ACHN (cell line): Measurements from ENCODE around the gene GLB1L2.
"Not testable (repeated sequence)": the region's sequence is repeated elsewhere in the genome, so short reads cannot be mapped to it uniquely, and the experiment has no call there.

Source experiments
- DNase-seq: peaks from one replicate; pipeline ENCODE4 v3.0.0-alpha.2; 2015
- in situ Hi-C: cut with HindIII; loops from 2 replicates; pipeline ENCODE4 v1.10.0; 2017; ENCODE audit warnings: low sequenced_read_pairs, low pct_ligation_motif_present, low pct_unique_long_range_greater_than_20kb

The GLB1L2 gene

DNA sequence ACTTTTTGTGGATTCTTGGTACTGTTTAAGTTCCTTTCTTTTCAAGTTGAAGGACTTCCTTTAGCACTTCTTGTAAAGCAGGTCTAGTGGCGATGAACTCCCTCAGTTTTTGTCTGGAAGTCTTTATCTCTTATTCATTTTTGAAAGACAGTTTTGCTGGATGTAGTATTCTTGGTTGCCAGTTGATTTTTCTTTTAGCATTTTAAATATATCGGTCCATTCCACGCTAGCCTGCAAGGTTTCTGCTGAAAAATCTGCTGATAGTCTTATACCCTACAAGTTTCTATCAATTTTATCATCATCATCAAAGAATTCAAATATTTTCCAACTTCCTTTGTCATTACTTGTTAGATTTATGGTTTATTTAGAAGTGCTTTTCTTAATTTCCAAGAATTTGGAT, 14.7 kb upstream of the GLB1L2 start:
- in situ Hi-C loops, result no loop called here
- no peak for DNase-seq

DNA sequence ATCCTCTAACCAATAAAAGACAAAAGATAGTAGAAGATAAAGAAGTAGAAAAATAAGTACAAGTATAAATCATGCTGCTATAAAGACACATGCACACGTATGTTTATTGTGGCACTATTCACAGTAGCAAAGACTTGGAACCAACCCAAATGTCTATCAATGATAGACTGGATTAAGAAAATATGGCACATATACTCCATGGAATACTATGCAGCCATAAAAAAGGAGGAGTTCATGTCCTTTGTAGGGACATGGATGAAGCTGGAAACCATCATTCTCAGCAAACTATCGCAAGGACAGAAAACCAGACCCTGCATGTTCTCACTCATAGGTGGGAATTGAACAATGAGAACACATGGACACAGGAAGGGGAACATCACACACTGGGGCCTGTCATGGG, 10.4 kb upstream of the GLB1L2 start:
- DNase-seq, in situ Hi-C loops: not testable (repeated sequence)

GRCh38 chr11:134322553-134322952, 9.2 kb upstream of the GLB1L2 start:
- in situ Hi-C loops, result no loop called here
- DNase-seq, result no peak

DNA sequence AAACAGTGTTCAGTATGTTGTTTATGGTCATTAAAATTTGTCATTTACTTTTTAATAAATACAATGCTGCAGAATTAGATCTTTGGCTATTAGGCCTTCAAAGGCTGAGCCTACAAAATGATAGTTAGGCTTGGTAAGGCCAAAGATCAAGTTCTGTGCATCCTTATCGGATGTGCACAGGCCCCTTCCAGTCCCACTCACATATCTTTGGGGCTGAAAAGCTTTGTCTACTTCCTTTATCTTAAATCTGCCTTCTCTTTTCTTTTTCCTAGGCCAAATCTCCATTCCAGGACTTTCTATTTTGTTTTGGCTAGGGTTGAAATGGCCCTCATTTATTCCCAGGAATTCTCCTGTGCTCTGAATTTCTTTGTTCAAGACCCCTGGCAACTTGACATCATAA, 3.4 kb upstream of the GLB1L2 start:
- DNase-seq, result no peak
- in situ Hi-C loops, result no loop called here

DNA sequence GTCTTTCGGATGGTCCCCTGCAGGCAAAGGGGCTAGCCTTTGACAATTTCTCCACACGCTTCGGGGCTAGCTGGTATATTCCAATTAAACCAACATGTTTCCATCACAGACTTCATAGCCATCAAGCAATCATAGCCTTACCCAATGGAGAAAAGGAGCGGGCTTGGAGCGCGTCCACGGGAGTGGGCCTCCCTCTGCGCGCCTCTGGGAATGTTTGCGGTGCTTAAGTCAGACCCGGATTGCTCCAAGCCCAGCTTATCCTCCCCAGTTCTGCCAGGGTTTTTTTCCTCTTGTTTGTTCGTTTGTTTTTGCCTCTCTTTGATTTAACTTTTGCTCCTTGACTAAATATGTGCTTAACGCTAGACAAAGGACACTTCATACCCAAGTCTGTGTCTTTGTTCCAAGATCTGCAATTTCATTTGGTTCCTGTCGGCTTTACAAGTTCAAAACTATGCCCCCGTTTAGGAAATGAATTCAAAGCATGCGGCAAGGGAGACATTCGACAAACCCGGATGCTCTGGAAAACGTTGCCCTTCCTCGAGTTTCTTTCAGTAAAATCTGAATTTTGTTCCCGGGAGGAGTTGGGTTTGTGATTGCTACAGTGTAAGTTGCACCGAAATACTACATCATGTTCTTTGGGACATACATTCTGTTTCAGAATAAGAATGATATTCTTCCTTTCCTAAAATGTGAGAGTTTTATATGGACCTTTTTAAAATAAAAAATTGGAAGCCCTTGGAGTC, 1.0 kb upstream of the GLB1L2 start:
- in situ Hi-C loops, result no loop called here
- no peak for DNase-seq

- no peak for DNase-seq
- in situ Hi-C loops, result no loop called here
These were observed 422 bp downstream of the GLB1L2 start for GRCh38 chr11:134332189-134332631.

- in situ Hi-C loops, result no loop called here
- no peak for DNase-seq
These were observed 994 bp downstream of the GLB1L2 start for GRCh38 chr11:134332782-134333181.

DNA sequence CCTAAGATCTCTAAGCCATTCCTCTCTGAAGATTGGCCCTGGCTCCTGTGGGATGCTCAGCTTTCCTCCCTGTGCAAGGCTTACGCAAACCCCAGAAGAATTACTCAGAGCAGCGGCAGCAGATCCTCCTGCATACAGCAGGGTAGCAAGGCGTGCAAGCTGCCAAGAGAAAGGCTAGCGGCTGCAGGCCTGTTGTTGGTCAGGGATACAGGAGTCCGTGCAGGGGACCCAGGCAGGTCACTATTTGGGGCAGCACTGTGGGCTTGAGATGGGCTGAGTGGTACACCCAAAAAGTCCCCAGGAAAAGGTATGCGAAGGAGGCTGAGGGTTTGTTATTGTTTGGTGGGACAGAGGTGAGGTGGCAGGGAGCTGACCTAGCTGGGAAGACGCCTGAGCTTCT, 1.5 kb downstream of the GLB1L2 start:
- no peak for DNase-seq
- in situ Hi-C loops, result no loop called here

- DNase-seq, result no peak
- in situ Hi-C loops, result no loop called here
These were observed 2.2 kb downstream of the GLB1L2 start for GRCh38 chr11:134333946-134334345.

GRCh38 chr11:134334796-134335571, 3.2 kb downstream of the GLB1L2 start:
- in situ Hi-C loops, result no loop called here
- DNase-seq, result no peak

- DNase-seq, result no peak
- in situ Hi-C loops, result no loop called here
These were observed 5.3 kb downstream of the GLB1L2 start for GRCh38 chr11:134337051-134337450.

GRCh38 chr11:134338068-134338467, 6.3 kb downstream of the GLB1L2 start:
- in situ Hi-C loops, result no loop called here

GRCh38 chr11:134338654-134339053, 6.9 kb downstream of the GLB1L2 start:
- in situ Hi-C loops, result no loop called here
- DNase-seq, result no peak

More at GRCh38 chr11:134338068-134338467, 6.3 kb downstream of the GLB1L2 start:
- no peak for DNase-seq

GRCh38 chr11:134339756-134340155, 8.0 kb downstream of the GLB1L2 start:
- no peak for DNase-seq
- in situ Hi-C loops, result no loop called here

DNA sequence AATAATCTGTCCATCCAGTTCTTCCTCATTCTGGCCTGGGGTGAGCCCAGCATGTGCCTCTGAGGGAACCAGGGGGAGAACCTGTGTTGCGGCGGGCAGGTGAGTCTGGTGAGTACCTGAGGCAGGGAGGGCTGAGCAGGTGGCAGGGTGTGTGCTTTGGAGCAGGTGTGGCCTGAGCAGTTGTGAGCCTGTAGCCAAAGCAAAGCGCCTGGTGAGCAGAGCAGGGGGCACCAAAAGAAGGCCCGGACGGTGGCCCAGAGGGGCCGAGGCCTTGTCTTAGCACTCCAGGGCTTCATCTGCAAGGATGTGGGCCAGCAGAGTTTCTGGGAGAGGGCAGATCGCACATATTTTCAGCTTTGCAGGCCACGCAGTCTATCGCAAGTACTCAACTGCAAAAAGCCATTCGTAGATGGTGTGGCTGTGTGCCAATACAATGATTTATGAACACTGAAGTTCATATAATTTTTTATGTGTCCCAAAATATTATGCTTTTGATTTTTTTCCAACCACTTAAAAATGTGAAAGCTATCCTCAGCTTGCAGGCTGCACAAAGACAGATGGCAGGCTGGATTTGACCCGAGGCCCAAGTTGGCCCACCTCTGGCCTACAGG, 8.7 kb downstream of the GLB1L2 start:
- in situ Hi-C loops, result no loop called here
- no peak for DNase-seq

DNA sequence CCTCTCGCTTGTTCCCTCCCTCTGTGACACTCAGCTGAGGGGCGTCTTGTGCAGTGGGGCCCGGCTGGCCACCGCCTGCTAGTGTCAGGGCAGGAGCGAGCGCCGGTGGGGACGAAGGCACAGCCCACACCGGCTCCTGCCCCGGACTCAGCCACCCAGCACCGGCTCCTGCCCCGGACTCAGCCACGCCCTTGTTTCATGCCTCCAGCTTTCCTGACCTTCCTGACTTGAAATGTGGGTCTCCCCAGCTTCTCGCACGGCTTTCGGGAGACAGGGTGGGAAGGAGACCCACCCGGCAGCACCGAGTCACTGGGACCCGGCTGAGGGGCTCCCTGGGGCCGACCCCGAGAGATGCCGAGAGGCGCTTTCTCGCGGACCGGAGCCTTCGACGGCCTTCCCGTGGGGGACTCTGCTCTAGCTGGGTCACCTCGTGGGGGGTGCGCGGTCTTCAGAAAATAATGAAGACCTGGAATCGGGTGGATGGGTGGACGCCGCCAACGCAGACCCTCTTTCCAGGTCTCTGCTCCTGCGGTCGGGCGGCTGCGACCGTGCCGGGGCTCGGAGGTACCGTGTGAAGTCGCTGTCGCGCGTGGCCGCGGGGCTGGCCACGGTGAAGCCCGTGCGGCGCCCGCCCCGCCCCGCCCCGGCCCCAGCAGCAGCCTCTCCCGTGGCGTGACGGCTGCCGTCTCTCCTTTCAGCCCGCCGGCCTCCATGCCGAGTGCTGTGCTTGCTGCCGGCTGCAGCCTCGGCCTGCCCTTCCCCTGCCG, 10.2 kb downstream of the GLB1L2 start:
- in situ Hi-C loops, result no loop called here
- DNase-seq, result no peak

DNA sequence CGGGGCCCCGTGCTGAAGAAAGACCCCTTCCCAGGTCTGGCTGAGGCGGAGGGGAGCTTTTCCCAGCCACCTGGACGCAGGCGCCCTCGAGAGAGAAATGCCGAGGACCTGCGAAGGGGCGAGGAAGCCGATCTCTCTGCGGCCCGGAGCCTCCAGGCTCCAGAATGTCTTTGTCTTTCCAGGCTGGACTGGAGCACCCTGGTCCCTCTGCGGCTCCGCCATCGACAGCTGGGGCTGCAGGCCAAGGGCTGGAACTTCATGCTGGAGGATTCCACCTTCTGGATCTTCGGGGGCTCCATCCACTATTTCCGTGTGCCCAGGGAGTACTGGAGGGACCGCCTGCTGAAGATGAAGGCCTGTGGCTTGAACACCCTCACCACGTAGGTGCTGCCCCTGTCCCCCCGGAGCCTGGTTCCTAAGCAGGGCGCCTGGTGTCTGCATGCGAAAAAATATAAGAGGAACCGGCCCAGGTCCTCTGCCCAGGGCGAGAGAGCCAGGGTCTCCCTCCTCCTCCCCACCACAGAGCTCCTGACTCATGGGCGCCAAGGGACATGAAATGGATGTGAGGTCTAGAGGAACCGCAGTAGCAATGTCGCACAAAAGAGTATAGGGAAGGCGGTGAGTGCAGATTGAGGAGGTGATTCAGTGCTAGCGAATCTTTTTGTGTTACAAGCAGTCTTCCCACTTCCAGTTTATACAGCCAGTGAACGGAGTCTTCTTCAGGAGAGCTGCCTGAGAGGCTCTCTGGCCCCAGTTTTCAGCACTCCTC, 11.0 kb downstream of the GLB1L2 start:
- in situ Hi-C loops, result no loop called here
- DNase-seq, result no peak

DNA sequence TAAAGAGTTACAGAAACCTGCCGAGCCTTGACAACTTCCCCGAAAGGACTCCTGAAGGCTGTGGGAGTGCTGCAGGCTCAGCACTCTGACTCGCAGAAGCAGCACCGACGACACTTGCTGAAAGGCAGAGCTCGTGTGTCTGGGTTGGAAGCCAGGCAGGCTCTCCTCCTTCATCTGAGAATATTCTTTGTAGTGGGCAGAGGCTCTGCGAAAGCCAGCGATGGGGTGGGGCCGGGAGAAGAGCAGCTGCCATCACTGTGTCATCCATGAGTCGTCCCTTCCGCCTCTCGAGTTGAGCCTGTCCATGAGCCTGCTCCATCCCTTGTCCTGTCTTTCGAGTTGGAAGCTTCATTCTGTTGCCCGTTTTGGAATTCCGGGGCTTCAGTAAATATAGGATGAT, 11.9 kb downstream of the GLB1L2 start:
- in situ Hi-C loops, result no loop called here

More for the DNA sequence above, 11.9 kb downstream of the GLB1L2 start:
- no peak for DNase-seq
